HUES64 (cell line): Measurements from ENCODE around the gene CLDN24.

ENCODE experiments used
- H3K27ac ChIP-seq: 2 replicates; pipeline ENCODE4 v1.7.0; 2013; ENCODE audit warnings: low read depth, low read length, inconsistent platforms
- H3K27me3 ChIP-seq: 2 replicates; pipeline ENCODE4 v1.6.1; 2013; ENCODE audit warnings: mild to moderate bottlenecking, low read length; ENCODE audit not compliant: insufficient read depth
- H3K36me3 ChIP-seq: 2 replicates; pipeline ENCODE4 v1.6.1; 2013; ENCODE audit warnings: mild to moderate bottlenecking, low read length; ENCODE audit not compliant: insufficient read depth
- H3K4me1 ChIP-seq: 2 replicates; pipeline ENCODE4 v1.6.1; 2013; ENCODE audit warnings: mild to moderate bottlenecking, low read length, moderate library complexity; ENCODE audit not compliant: insufficient read depth
- H3K4me3 ChIP-seq: 2 replicates; pipeline ENCODE4 v1.5.1; 2013; ENCODE audit warnings: mild to moderate bottlenecking, low read length, moderate library complexity
- H3K9ac ChIP-seq: 2 replicates; pipeline ENCODE4 v1.6.1; 2013; ENCODE audit warnings: mild to moderate bottlenecking, low read depth, low read length
- H3K9me3 ChIP-seq: 2 replicates; pipeline ENCODE4 v1.6.1; 2013; ENCODE audit warnings: low read depth, low read length; ENCODE audit not compliant: insufficient read depth
- WGBS: fragments of 150-250, 120-280 bp; methylation state at CpG from one replicate; pipeline ENCODE4 v1.1.7; 2013; ENCODE audit warnings: missing lambda C conversion rate; 5-methylcytosine and 5-hydroxymethylcytosine counted together

The CLDN24 gene

DNA sequence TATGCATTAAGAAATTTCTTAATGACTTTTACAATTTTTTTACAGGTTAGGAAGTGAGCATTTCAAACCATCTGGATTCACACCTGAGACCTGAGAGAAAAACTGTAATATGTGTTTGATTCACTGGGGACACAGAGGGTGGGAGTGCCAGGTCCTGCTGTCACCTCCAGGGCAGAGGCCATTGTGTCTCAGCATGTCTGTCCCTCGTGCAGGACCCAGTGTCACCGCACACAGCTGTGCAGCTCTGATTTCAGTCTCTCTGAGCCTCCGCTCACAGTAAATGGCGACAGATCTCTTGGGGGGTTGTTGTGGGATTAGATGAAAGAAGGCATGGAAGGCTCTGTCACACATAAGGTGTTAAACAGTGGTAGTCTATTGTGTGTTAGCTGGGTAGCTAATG, 23.0 kb upstream of the CLDN24 start:
- WGBS = 83% methylated on average over 4 of the region's 4 CpGs
- no peak overlapping the region for H3K4me3 ChIP-seq
- no peaks in the 10 kb centered on the region for H3K4me1 ChIP-seq
- no peak overlapping the region for H3K27ac ChIP-seq
- no peak overlapping the region for H3K9ac ChIP-seq
- no peaks in the 10 kb centered on the region for H3K36me3 ChIP-seq
- no peaks in the 10 kb centered on the region for H3K27me3 ChIP-seq
- no peaks in the 10 kb centered on the region for H3K9me3 ChIP-seq

GRCh38 chr4:183344523-183345255, 22.5 kb upstream of the CLDN24 start:
- Histone ChIP-seq H3K4me3 (no peak overlapping the region), H3K27me3 (no peaks in the 10 kb centered on the region), H3K4me1 (no peaks in the 10 kb centered on the region), H3K9me3 (no peaks in the 10 kb centered on the region), H3K9ac (no peak overlapping the region), H3K27ac (no peak overlapping the region), H3K36me3 (no peaks in the 10 kb centered on the region)
- 90% methylated on average over 15 of the region's 15 CpGs for WGBS

GRCh38 chr4:183343730-183344129, 21.5 kb upstream of the CLDN24 start:
- WGBS = 94% methylated on average over 7 of the region's 7 CpGs
- Histone ChIP-seq H3K27me3 (no peaks in the 10 kb centered on the region), H3K9ac (no peak overlapping the region), H3K27ac (no peak overlapping the region), H3K4me3 (no peak overlapping the region), H3K36me3 (no peaks in the 10 kb centered on the region), H3K4me1 (no peaks in the 10 kb centered on the region), H3K9me3 (no peaks in the 10 kb centered on the region)

DNA sequence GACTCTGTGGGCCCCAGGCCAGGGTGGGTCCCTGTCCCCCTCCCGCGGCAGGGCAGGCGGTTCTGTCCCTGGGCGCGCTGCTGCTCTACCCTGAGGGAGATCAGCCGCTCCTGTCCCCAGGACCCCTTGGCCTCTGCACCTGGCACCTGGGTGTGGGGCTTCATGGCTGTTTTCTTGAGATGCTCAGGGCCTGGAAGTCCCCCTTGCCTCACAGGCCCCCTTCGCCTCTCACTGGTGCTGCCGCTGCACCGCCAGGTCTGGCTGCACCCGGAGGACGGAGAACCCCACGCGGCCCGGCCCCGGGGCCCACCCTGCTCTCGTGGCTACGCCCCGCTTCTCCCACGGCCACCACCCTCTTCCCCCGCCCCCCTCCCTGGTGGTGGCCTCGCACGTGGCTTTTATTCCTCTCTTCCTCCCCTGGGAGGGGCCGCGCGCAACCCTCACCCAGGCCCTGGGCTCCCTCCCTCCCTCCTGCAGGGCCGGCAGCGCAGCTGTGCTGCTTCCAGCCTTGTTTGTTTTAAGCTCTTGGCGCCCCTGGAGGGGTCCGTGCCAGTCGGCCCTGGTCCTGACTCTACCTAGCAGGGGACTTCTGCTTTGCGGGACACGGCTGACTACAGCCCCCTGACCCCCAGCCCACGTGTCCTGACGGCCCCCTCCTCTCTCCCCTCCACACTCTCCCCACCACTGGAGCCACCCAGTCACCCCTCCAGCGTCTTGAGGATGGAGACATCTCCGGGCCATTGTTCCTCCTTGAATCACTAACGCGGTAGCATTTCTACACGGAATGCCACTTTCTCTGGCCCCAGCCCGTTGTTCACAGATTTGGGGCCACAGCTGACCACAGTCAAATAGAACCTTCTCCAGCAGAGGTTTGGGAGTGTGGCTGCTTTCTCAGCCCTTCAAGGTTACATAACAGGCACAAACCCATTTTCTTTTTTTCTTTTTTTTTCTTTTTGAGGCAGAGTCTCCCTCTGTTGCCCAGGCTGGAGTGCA, 20.6 kb upstream of the CLDN24 start:
- no peaks in the 10 kb centered on the region for H3K4me1 ChIP-seq
- no peak overlapping the region for H3K4me3 ChIP-seq
- no peaks in the 10 kb centered on the region for H3K9me3 ChIP-seq
- no peak overlapping the region for H3K27ac ChIP-seq
- WGBS = 91% methylated on average over 38 of the region's 40 CpGs
- no peaks in the 10 kb centered on the region for H3K27me3 ChIP-seq
- no peak overlapping the region for H3K9ac ChIP-seq
- no peaks in the 10 kb centered on the region for H3K36me3 ChIP-seq

DNA sequence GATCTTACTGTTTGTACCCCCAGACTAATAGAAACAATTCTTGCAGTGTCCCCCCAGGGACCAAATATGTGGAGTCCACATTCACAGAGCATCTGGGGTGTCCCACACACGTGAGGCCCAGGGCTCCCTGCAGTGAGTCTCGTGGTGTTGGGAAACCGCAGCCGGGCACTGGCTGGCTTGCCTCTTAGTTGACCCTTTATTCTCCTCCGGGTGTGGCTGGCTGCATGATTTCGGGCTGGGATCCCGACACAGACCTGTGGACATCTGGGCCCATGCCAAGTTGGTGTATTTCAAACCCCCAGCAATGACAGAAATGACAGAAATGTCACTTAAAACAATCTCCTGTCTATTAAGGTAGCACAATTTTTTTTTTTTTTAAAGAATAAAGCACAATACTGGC, 15.6 kb upstream of the CLDN24 start:
- Histone ChIP-seq H3K9me3 (no peaks in the 10 kb centered on the region), H3K36me3 (no peaks in the 10 kb centered on the region), H3K27me3 (no peaks in the 10 kb centered on the region), H3K9ac (no peak overlapping the region), H3K27ac (no peak overlapping the region), H3K4me3 (no peak overlapping the region), H3K4me1 (no peaks in the 10 kb centered on the region)
- 91% methylated on average over 7 of the region's 7 CpGs for WGBS

DNA sequence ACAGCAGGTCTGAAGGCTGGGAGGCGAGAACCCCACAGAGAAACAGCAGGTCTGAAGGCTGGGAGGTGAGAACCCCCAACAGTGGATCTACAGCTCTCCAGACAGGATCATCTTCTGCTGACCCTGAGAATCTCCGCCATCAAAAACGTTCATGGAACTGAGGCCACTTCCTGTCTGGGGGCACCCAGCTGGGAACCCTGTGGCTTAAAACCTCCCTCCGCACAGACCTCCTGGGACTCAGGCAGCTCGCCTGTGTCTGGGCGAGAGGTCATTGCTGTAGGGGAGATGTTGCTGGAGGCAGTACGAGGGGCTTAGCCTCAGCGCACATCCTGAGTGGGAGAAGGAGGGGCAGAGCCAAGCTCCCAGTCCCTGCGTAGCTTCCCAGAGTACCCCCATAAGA, 15.1 kb upstream of the CLDN24 start:
- Histone ChIP-seq H3K36me3 (no peaks in the 10 kb centered on the region), H3K4me1 (no peaks in the 10 kb centered on the region), H3K4me3 (no peak overlapping the region), H3K27ac (no peak overlapping the region), H3K9me3 (no peaks in the 10 kb centered on the region), H3K9ac (no peak overlapping the region), H3K27me3 (no peaks in the 10 kb centered on the region)
- 90% methylated on average over 9 of the region's 9 CpGs for WGBS

DNA sequence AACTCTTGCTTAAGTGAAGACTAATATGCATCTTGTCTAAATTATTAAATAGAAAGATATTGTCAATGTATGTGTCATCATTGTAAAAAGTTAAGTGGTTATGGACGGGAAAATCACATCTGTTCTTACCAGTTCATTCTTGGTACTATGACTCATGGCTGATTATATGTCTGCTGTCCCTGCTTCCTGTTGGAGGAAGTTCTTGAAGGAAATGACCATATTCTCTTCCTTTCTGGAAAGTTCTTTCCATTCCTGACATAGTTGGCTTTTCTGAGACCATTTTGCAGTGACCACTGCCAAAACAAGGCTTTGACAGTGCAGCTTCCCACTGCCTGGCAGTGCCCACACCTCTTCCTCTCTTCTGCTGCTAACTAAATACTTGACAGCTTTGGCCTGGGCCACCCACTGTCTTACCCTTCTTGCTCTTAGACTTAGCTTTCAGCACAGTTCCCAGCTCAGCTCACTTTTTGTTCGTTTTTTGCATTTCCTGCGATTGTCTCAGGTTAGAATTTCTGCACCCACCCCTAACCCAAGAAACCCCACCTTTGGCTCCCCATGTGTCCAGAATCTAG, 13.2 kb upstream of the CLDN24 start:
- 87% methylated on average over 3 of the region's 3 CpGs for WGBS
- H3K4me1 ChIP-seq = no peaks in the 10 kb centered on the region
- H3K27me3 ChIP-seq = no peaks in the 10 kb centered on the region
- H3K4me3 ChIP-seq = no peak overlapping the region
- no peak overlapping the region for H3K9ac ChIP-seq
- no peak overlapping the region for H3K27ac ChIP-seq
- no peaks in the 10 kb centered on the region for H3K9me3 ChIP-seq
- H3K36me3 ChIP-seq = no peaks in the 10 kb centered on the region

- Histone ChIP-seq H3K4me3 (no peak overlapping the region), H3K27ac (no peak overlapping the region), H3K4me1 (no peaks in the 10 kb centered on the region), H3K9me3 (0 out of 2 replicates have a peak, but pooled peaks cover 4% of the 10 kb centered on the region), H3K27me3 (no peaks in the 10 kb centered on the region), H3K9ac (no peak overlapping the region), H3K36me3 (no peaks in the 10 kb centered on the region)
- 89% methylated on average over 5 of the region's 6 CpGs for WGBS
Measured at GRCh38 chr4:183333983-183334382, 11.8 kb upstream of the CLDN24 start.

DNA sequence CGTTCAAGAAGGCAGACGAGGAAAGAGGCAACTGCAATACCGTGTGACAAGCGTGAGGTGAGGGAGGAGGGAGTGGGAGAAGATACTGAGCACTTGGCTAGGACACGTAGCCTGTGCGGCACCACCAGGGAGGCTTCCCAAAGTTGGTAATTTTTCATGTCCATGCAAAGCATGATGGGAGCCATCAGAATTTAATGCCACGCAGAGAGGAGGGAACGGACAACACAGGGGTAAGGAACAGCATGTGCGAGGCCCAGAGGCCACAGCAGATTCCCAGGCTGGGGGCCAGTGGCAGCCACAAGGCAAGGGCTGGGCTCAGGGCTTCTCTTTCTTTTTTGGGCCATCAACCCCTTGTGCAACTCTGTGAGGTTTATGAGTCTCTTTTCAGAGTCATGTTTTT, 11.0 kb upstream of the CLDN24 start:
- Histone ChIP-seq H3K9me3 (0 out of 2 replicates have a peak, but pooled peaks cover 4% of the 10 kb centered on the region), H3K4me1 (no peaks in the 10 kb centered on the region), H3K9ac (no peak overlapping the region), H3K27me3 (no peaks in the 10 kb centered on the region), H3K36me3 (no peaks in the 10 kb centered on the region), H3K4me3 (no peak overlapping the region), H3K27ac (no peak overlapping the region)
- 93% methylated on average over 9 of the region's 9 CpGs for WGBS

DNA sequence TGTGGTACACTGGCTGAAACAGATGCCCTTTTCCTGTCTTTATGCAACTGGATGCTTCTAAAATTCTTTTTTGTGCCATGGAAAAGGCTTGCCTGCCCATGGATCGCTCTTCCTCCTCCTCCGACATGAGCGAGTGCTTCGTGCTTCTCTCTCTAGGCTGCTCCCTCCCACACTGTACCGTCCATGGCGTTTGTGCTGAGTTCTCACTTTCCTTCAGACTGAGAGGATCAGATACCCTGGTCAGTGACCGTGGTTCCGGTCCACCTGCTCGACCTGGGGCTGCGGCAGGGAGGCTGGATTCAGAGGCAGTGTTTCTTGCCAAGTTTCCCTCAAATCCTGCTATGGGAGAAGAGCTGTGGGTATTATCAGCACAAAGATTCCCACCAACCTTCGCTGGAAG, 10.2 kb upstream of the CLDN24 start:
- Histone ChIP-seq H3K4me1 (no peaks in the 10 kb centered on the region), H3K36me3 (no peaks in the 10 kb centered on the region), H3K9me3 (0 out of 2 replicates have a peak, but pooled peaks cover 4% of the 10 kb centered on the region), H3K27ac (no peak overlapping the region), H3K4me3 (no peak overlapping the region), H3K9ac (no peak overlapping the region), H3K27me3 (no peaks in the 10 kb centered on the region)
- WGBS = 86% methylated on average over 10 of the region's 11 CpGs

DNA sequence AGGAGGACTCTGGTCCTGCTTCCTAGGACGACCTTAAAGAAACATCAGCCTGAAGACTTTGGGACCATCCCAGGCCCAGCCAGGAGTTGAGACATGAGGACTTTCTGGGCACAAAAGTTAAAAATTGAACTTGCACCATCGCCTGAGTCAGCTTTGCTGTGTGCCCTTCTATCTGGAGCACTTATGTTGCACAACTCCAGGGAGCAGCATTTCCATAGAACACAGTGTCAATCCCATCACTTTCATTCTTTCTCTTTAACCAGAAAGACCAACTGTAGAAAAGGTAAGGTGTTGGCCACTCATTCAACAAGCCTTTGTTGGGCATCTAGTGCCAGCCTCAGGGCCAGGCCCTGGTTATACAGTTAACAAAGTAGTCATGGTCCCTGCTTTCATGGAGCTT, 8.6 kb upstream of the CLDN24 start:
- no peaks in the 10 kb centered on the region for H3K27me3 ChIP-seq
- no peak overlapping the region for H3K27ac ChIP-seq
- no peak overlapping the region for H3K9ac ChIP-seq
- H3K36me3 ChIP-seq = no peaks in the 10 kb centered on the region
- WGBS = 87% methylated on average over 2 of the region's 2 CpGs
- no peak overlapping the region for H3K4me3 ChIP-seq
- H3K9me3 ChIP-seq = peaks cover 12% of the 10 kb centered on the region; the same call in 1 of the 2 replicates
- H3K4me1 ChIP-seq = no peaks in the 10 kb centered on the region
